ENCODE data around the gene IMPA2.
"Not testable (repeated sequence)": the region's sequence is repeated elsewhere in the genome, so short reads cannot be mapped to it uniquely, and the experiment has no call there.

The IMPA2 gene

GRCh38 chr18:11948852-11949523 is 32.3 kb upstream of the IMPA2 start:
- Histone ChIP-seq H3K36me3 (ENCODE audit: control insufficient read depth in 2 of 2, insufficient read depth in 2 of 2, low read length in 2 of 2) (no peaks in the 10 kb centered on the region), H3K4me1 (ENCODE audit: control insufficient read depth, insufficient read depth, low read length) (peaks cover 19% of the 10 kb centered on the region), H3K27ac (ENCODE audit: low read length) (peak overlapping the region; percentile 62), H3K27me3 (ENCODE audit: control insufficient read depth in 1 of 2, insufficient read depth in 2 of 2, low read length in 2 of 2) (no peaks in the 10 kb centered on the region), H3K9ac (ENCODE audit: low read length in 2 of 2) (peak overlapping the region in 1 of 2 donors; percentile 47), H3K9me3 (ENCODE audit: control insufficient read depth in 2 of 2, low read length in 2 of 2) (no peaks in the 10 kb centered on the region), H3K4me3 (ENCODE audit: low read length in 2 of 2) (no peak overlapping the region)

GRCh38 chr18:11950824-11951223 is 30.5 kb upstream of the IMPA2 start:
- Histone ChIP-seq H3K4me3 (ENCODE audit: low read length in 2 of 2) (no peak overlapping the region), H3K36me3 (ENCODE audit: control insufficient read depth in 2 of 2, insufficient read depth in 2 of 2, low read length in 2 of 2) (no peaks in the 10 kb centered on the region), H3K27me3 (ENCODE audit: control insufficient read depth in 1 of 2, insufficient read depth in 2 of 2, low read length in 2 of 2) (no peaks in the 10 kb centered on the region), H3K9me3 (ENCODE audit: control insufficient read depth in 2 of 2, low read length in 2 of 2) (no peaks in the 10 kb centered on the region), H3K4me1 (ENCODE audit: control insufficient read depth, insufficient read depth, low read length) (peaks cover 19% of the 10 kb centered on the region), H3K27ac (ENCODE audit: low read length) (no peak overlapping the region), H3K9ac (ENCODE audit: low read length in 2 of 2) (no peak overlapping the region)

GRCh38 chr18:11951390-11951851 is 29.9 kb upstream of the IMPA2 start:
- H3K27ac ChIP-seq (ENCODE audit: low read length): no peak overlapping the region
- no peaks in the 10 kb centered on the region for H3K9me3 ChIP-seq (ENCODE audit: control insufficient read depth in 2 of 2, low read length in 2 of 2)
- no peak overlapping the region for H3K9ac ChIP-seq (ENCODE audit: low read length in 2 of 2)
- H3K36me3 ChIP-seq (ENCODE audit: control insufficient read depth in 2 of 2, insufficient read depth in 2 of 2, low read length in 2 of 2): no peaks in the 10 kb centered on the region
- H3K4me1 ChIP-seq (ENCODE audit: control insufficient read depth, insufficient read depth, low read length): peaks cover 19% of the 10 kb centered on the region
- H3K27me3 ChIP-seq (ENCODE audit: control insufficient read depth in 1 of 2, insufficient read depth in 2 of 2, low read length in 2 of 2): no peaks in the 10 kb centered on the region
- H3K4me3 ChIP-seq (ENCODE audit: low read length in 2 of 2): no peak overlapping the region

- Histone ChIP-seq H3K9me3 (ENCODE audit: control insufficient read depth in 2 of 2, low read length in 2 of 2) (no peaks in the 10 kb centered on the region), H3K27ac (ENCODE audit: low read length) (no peak overlapping the region), H3K4me3 (ENCODE audit: low read length in 2 of 2) (no peak overlapping the region), H3K27me3 (ENCODE audit: control insufficient read depth in 1 of 2, insufficient read depth in 2 of 2, low read length in 2 of 2) (no peaks in the 10 kb centered on the region), H3K36me3 (ENCODE audit: control insufficient read depth in 2 of 2, insufficient read depth in 2 of 2, low read length in 2 of 2) (no peaks in the 10 kb centered on the region), H3K9ac (ENCODE audit: low read length in 2 of 2) (no peak overlapping the region), H3K4me1 (ENCODE audit: control insufficient read depth, insufficient read depth, low read length) (peaks cover 4% of the 10 kb centered on the region)
Measured at GRCh38 chr18:11953113-11953512, 28.2 kb upstream of the IMPA2 start.

- no peak overlapping the region for H3K27ac ChIP-seq (ENCODE audit: low read length)
- no peaks in the 10 kb centered on the region for H3K9me3 ChIP-seq (ENCODE audit: control insufficient read depth in 2 of 2, low read length in 2 of 2)
- H3K27me3 ChIP-seq (ENCODE audit: control insufficient read depth in 1 of 2, insufficient read depth in 2 of 2, low read length in 2 of 2): no peaks in the 10 kb centered on the region
- H3K36me3 ChIP-seq (ENCODE audit: control insufficient read depth in 2 of 2, insufficient read depth in 2 of 2, low read length in 2 of 2): no peaks in the 10 kb centered on the region
- no peaks in the 10 kb centered on the region for H3K4me1 ChIP-seq (ENCODE audit: control insufficient read depth, insufficient read depth, low read length)
- H3K4me3 ChIP-seq (ENCODE audit: low read length in 2 of 2): no peak overlapping the region
- no peak overlapping the region for H3K9ac ChIP-seq (ENCODE audit: low read length in 2 of 2)
Measured at GRCh38 chr18:11955239-11956029, 25.9 kb upstream of the IMPA2 start.

- Histone ChIP-seq H3K27ac (ENCODE audit: low read length) (no peak overlapping the region), H3K36me3 (ENCODE audit: control insufficient read depth in 2 of 2, insufficient read depth in 2 of 2, low read length in 2 of 2) (no peaks in the 10 kb centered on the region), H3K4me3 (ENCODE audit: low read length in 2 of 2) (no peak overlapping the region), H3K27me3 (ENCODE audit: control insufficient read depth in 1 of 2, insufficient read depth in 2 of 2, low read length in 2 of 2) (no peaks in the 10 kb centered on the region), H3K4me1 (ENCODE audit: control insufficient read depth, insufficient read depth, low read length) (no peaks in the 10 kb centered on the region), H3K9me3 (ENCODE audit: control insufficient read depth in 2 of 2, low read length in 2 of 2) (no peaks in the 10 kb centered on the region), H3K9ac (ENCODE audit: low read length in 2 of 2) (no peak overlapping the region)
Measured at GRCh38 chr18:11956371-11957308, 24.7 kb upstream of the IMPA2 start.

GRCh38 chr18:11957636-11958035 is 23.7 kb upstream of the IMPA2 start:
- H3K9ac ChIP-seq (ENCODE audit: low read length in 2 of 2): no peak overlapping the region
- H3K4me1 ChIP-seq (ENCODE audit: control insufficient read depth, insufficient read depth, low read length): no peaks in the 10 kb centered on the region
- no peaks in the 10 kb centered on the region for H3K9me3 ChIP-seq (ENCODE audit: control insufficient read depth in 2 of 2, low read length in 2 of 2)
- no peak overlapping the region for H3K4me3 ChIP-seq (ENCODE audit: low read length in 2 of 2)
- H3K27ac ChIP-seq (ENCODE audit: low read length): no peak overlapping the region
- no peaks in the 10 kb centered on the region for H3K27me3 ChIP-seq (ENCODE audit: control insufficient read depth in 1 of 2, insufficient read depth in 2 of 2, low read length in 2 of 2)
- H3K36me3 ChIP-seq (ENCODE audit: control insufficient read depth in 2 of 2, insufficient read depth in 2 of 2, low read length in 2 of 2): no peaks in the 10 kb centered on the region

GRCh38 chr18:11959651-11960050 is 21.7 kb upstream of the IMPA2 start:
- not testable (repeated sequence) for H3K9me3 ChIP-seq (ENCODE audit: control insufficient read depth in 2 of 2, low read length in 2 of 2); H3K4me3 ChIP-seq (ENCODE audit: low read length in 2 of 2); H3K27ac ChIP-seq (ENCODE audit: low read length); H3K36me3 ChIP-seq (ENCODE audit: control insufficient read depth in 2 of 2, insufficient read depth in 2 of 2, low read length in 2 of 2); H3K27me3 ChIP-seq (ENCODE audit: control insufficient read depth in 1 of 2, insufficient read depth in 2 of 2, low read length in 2 of 2); H3K9ac ChIP-seq (ENCODE audit: low read length in 2 of 2); H3K4me1 ChIP-seq (ENCODE audit: control insufficient read depth, insufficient read depth, low read length)

GRCh38 chr18:11960743-11961380 is 20.4 kb upstream of the IMPA2 start:
- Histone ChIP-seq H3K36me3 (ENCODE audit: control insufficient read depth in 2 of 2, insufficient read depth in 2 of 2, low read length in 2 of 2) (no peaks in the 10 kb centered on the region), H3K4me3 (ENCODE audit: low read length in 2 of 2) (no peak overlapping the region), H3K4me1 (ENCODE audit: control insufficient read depth, insufficient read depth, low read length) (peaks cover 3% of the 10 kb centered on the region), H3K9me3 (ENCODE audit: control insufficient read depth in 2 of 2, low read length in 2 of 2) (no peaks in the 10 kb centered on the region), H3K27ac (ENCODE audit: low read length) (no peak overlapping the region), H3K9ac (ENCODE audit: low read length in 2 of 2) (no peak overlapping the region), H3K27me3 (ENCODE audit: control insufficient read depth in 1 of 2, insufficient read depth in 2 of 2, low read length in 2 of 2) (no peaks in the 10 kb centered on the region)

GRCh38 chr18:11962597-11962996 is 18.7 kb upstream of the IMPA2 start:
- peaks cover 3% of the 10 kb centered on the region for H3K4me1 ChIP-seq (ENCODE audit: control insufficient read depth, insufficient read depth, low read length)
- no peak overlapping the region for H3K9ac ChIP-seq (ENCODE audit: low read length in 2 of 2)
- H3K4me3 ChIP-seq (ENCODE audit: low read length in 2 of 2): no peak overlapping the region
- no peak overlapping the region for H3K27ac ChIP-seq (ENCODE audit: low read length)
- H3K36me3 ChIP-seq (ENCODE audit: control insufficient read depth in 2 of 2, insufficient read depth in 2 of 2, low read length in 2 of 2): no peaks in the 10 kb centered on the region
- no peaks in the 10 kb centered on the region for H3K27me3 ChIP-seq (ENCODE audit: control insufficient read depth in 1 of 2, insufficient read depth in 2 of 2, low read length in 2 of 2)
- H3K9me3 ChIP-seq (ENCODE audit: control insufficient read depth in 2 of 2, low read length in 2 of 2): no peaks in the 10 kb centered on the region

Measured in stomach smooth muscle (tissue), 2 donors.